HCT116 (cell line): ENCODE data around the gene CAV1.

Experiments used
- EZH2 ChIP-seq: fragments of 200-600 bp; sonication (generic); IDR thresholded peaks from 2 replicates; pipeline ENCODE4 v1.6.1; 2017; ENCODE audit warnings: antibody characterized with exemption, mixed run types
- EZH2phosphoT487 ChIP-seq: fragments of 200-600 bp; IDR thresholded peaks from 2 replicates; pipeline ENCODE4 v1.6.1; 2018; ENCODE audit warnings: antibody characterized with exemption, borderline replicate concordance
- POLR2A ChIP-seq: IDR thresholded peaks from 2 replicates; pipeline ENCODE4 v1.7.0; 2011; ENCODE audit warnings: borderline replicate concordance; ENCODE audit not compliant: insufficient read depth, insufficient read length; ENCODE audit errors: extremely low read depth
- POLR2AphosphoS5 ChIP-seq: IDR thresholded peaks from 2 replicates; pipeline ENCODE4 v1.6.1; 2011; ENCODE audit warnings: mild to moderate bottlenecking, low read depth, low read length, moderate library complexity
- TCF7L2 ChIP-seq: IDR thresholded peaks from 2 replicates; pipeline ENCODE4 v1.7.0; 2011; ENCODE audit warnings: borderline replicate concordance, inconsistent platforms; ENCODE audit not compliant: insufficient read depth, insufficient read length; ENCODE audit errors: extremely low read depth
- TF ChIP-seq, protein P1 (sequence below), 3 experiments: fragments of 200-600 bp in 1 of 3; sonication (generic) in 1 of 3; IDR thresholded peaks in 2 of 3; conservative IDR thresholded peaks in 1 of 3; 2 replicates each; pipeline ENCODE4 v1.5.1; 2012 to 2017; ENCODE audit warnings: low read depth in 2 of 3, low read length in 2 of 3, antibody characterized with exemption in 1 of 3, borderline replicate concordance in 1 of 3, control low read depth in 1 of 3, mild to moderate bottlenecking in 1 of 3, mixed read lengths in 1 of 3, mixed run types in 1 of 3, moderate library complexity in 1 of 3; ENCODE audit not compliant: insufficient read depth in 1 of 3

- TF ChIP-seq POLR2A, result no peak
- no peak for TF ChIP-seq POLR2AphosphoS5
- no peak for TF ChIP-seq EZH2phosphoT487
- TF ChIP-seq EZH2, result no peak
- TF ChIP-seq TCF7L2, result no peak
- TF ChIP-seq, protein P1, sequence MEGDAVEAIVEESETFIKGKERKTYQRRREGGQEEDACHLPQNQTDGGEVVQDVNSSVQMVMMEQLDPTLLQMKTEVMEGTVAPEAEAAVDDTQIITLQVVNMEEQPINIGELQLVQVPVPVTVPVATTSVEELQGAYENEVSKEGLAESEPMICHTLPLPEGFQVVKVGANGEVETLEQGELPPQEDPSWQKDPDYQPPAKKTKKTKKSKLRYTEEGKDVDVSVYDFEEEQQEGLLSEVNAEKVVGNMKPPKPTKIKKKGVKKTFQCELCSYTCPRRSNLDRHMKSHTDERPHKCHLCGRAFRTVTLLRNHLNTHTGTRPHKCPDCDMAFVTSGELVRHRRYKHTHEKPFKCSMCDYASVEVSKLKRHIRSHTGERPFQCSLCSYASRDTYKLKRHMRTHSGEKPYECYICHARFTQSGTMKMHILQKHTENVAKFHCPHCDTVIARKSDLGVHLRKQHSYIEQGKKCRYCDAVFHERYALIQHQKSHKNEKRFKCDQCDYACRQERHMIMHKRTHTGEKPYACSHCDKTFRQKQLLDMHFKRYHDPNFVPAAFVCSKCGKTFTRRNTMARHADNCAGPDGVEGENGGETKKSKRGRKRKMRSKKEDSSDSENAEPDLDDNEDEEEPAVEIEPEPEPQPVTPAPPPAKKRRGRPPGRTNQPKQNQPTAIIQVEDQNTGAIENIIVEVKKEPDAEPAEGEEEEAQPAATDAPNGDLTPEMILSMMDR (IDR thresholded peaks at IDR 0.05 in 2 of 3, conservative IDR thresholded peaks at IDR 0.05 in 1 of 3; ENCODE audit: borderline replicate concordance in 1 of 3, insufficient read depth in 1 of 3, low read depth in 2 of 3, low read length in 2 of 3), result no peak
Measured at GRCh38 chr7:116535416-116535815, 10.6 kb downstream of the CAV1 start.
